K562 (cell line): ENCODE data around the gene HNRNPF. TPM values are rescaled to one million over a fixed set of nuclear protein-coding genes. Genes with fewer than 3 reads are reported as not detected.

Experiments used
- ATAC-seq: fragments of 200-7000 bp; cut with Tn5 transposase; 3 replicates; pipeline ENCODE4 v1.9.1; 2020; ENCODE audit warnings: moderate library complexity
- BruUV-seq: library from RNA; stranded (reverse); fragments of 400-500 nt; replicated peaks from 2 replicates; lab custom pipeline; 2021; lab: Mats Ljungman, UMichigan
- CTCF ChIA-PET: fragments of 300-600 bp; formaldehyde crosslinking; extraction: SDS; loops from one replicate; lab custom pipeline; 2021; ENCODE audit warnings: low intra/inter-chr PET ratio; lab: Yijun Ruan, JAX
- POLR2A ChIA-PET: fragments of 300-600, 350-650 bp; sonication (Branson Sonifier 250); formaldehyde crosslinking; extraction: SDS; loops from one replicate; lab custom pipeline; 2021; ENCODE audit warnings: antibody characterized with exemption, inconsistent platforms; lab: Yijun Ruan, JAX
- DNase-seq, 4 experiments: peaks; one replicate each; pipeline versions ENCODE4 v3.0.0 to v3.0.0-alpha.2; 2011 to 2018; ENCODE audit warnings: low spot score in 3 of 4, mixed read lengths in 3 of 4; ENCODE audit errors: extremely low read depth in 1 of 4
- FAIRE-seq: peaks from 2 replicates; lab custom pipeline; 2011; peaks lifted over from hg19 to GRCh38; lab: Jason Lieb, UNC
- H2AFZ ChIP-seq: 2 replicates; pipeline ENCODE4 v1.6.0; 2011; ENCODE audit warnings: low read depth, low read length, control low read depth, inconsistent platforms
- H3K27ac ChIP-seq: fragments of 200-600 bp; 3 replicates; pipeline ENCODE4 v1.8.0; 2011; ENCODE audit warnings: low read depth, mild to moderate bottlenecking, control low read depth, inconsistent platforms, low read length, moderate library complexity, mixed read lengths; ENCODE audit errors: extremely low read depth
- H3K27me3 ChIP-seq, 2 experiments: fragments of 300-600 bp in 1 of 2; 2 replicates in 1 of 2; 3 replicates in 1 of 2; pipeline versions ENCODE4 v1.6.0 to v1.8.0; 2011; ENCODE audit warnings: inconsistent platforms in 2 of 2, low read length in 2 of 2, mild to moderate bottlenecking in 1 of 2, mixed read lengths in 1 of 2, moderate library complexity in 1 of 2; ENCODE audit not compliant: control insufficient read depth in 2 of 2, insufficient read depth in 2 of 2
- H3K36me3 ChIP-seq: fragments of 300-600 bp; 3 replicates; pipeline ENCODE4 v1.8.0; 2011; ENCODE audit warnings: mild to moderate bottlenecking, low read length, inconsistent platforms; ENCODE audit not compliant: control insufficient read depth, insufficient read depth
- H3K4me1 ChIP-seq, 2 experiments: fragments of 200-600 bp in 1 of 2; replicated peaks in 1 of 2; 2 replicates in 1 of 2; 3 replicates in 1 of 2; pipeline versions ENCODE4 v1.5.1 to v1.8.0; 2011; ENCODE audit warnings: inconsistent platforms in 2 of 2, low read length in 2 of 2, mild to moderate bottlenecking in 1 of 2, mixed read lengths in 1 of 2, moderate library complexity in 1 of 2; ENCODE audit not compliant: control insufficient read depth in 2 of 2, insufficient read depth in 2 of 2
- H3K4me2 ChIP-seq: 2 replicates; pipeline ENCODE4 v1.6.1; 2011; ENCODE audit warnings: low read length, control low read depth, inconsistent platforms, mixed read lengths; ENCODE audit not compliant: insufficient read depth
- H3K4me3 ChIP-seq: fragments of 200-600 bp; sonication (generic), shearing (Covaris generic); 2 replicates; pipeline ENCODE4 v1.5.1; 2016; ENCODE audit warnings: control low read depth, inconsistent platforms
- H3K79me2 ChIP-seq: fragments of 200-600 bp; 3 replicates; pipeline ENCODE4 v1.8.0; 2011; ENCODE audit warnings: low read length, inconsistent platforms; ENCODE audit not compliant: control insufficient read depth, insufficient read depth
- H3K9ac ChIP-seq, 2 experiments: 2 replicates each; pipeline versions ENCODE4 v1.6.0 to v1.6.1; 2011; ENCODE audit warnings: low read depth in 2 of 2, low read length in 2 of 2, control low read depth in 1 of 2, inconsistent platforms in 1 of 2, mild to moderate bottlenecking in 1 of 2, mixed read lengths in 1 of 2; ENCODE audit not compliant: insufficient read depth in 1 of 2
- H3K9me1 ChIP-seq: one replicate; pipeline ENCODE4 v1.6.0; 2011; ENCODE audit warnings: inconsistent platforms, mild to moderate bottlenecking, low read length, moderate library complexity; ENCODE audit not compliant: control insufficient read depth, insufficient read depth
- H3K9me3 ChIP-seq: replicated peaks from 2 replicates; pipeline ENCODE4 v1.5.1; 2011; ENCODE audit warnings: low read depth, low read length, inconsistent platforms; ENCODE audit not compliant: control insufficient read depth, insufficient read depth
- H4K20me1 ChIP-seq: replicated peaks from 2 replicates; pipeline ENCODE4 v1.6.1; 2011; ENCODE audit warnings: low read length, inconsistent platforms, mixed read lengths; ENCODE audit not compliant: control insufficient read depth, insufficient read depth
- CBX8 ChIP-seq: fragments of 200-600 bp; sonication (generic); IDR thresholded peaks from 2 replicates; pipeline ENCODE4 v1.6.1; 2012; ENCODE audit warnings: borderline replicate concordance, mixed run types, low read depth, mild to moderate bottlenecking, moderate library complexity, mixed read lengths, low read length, control low read depth, inconsistent platforms; ENCODE audit not compliant: poor library complexity, severe bottlenecking; ENCODE audit errors: extremely low read depth
- CCAR2 ChIP-seq: fragments of 200-400 bp; formaldehyde crosslinking; IDR thresholded peaks from 2 replicates; pipeline ENCODE4 v1.6.1; 2017; ENCODE audit warnings: mild to moderate bottlenecking, low read depth, low read length
- CEBPG ChIP-seq, 3 experiments: fragments of 200-800 bp in 1 of 3; sonication (Bioruptor generic) in 1 of 3; sonication (generic) in 1 of 3; formaldehyde crosslinking in 1 of 3; IDR thresholded peaks in 2 of 3; conservative IDR thresholded peaks in 1 of 3; 2 replicates each; pipeline versions ENCODE4 v1.6.1 to v1.8.0; 2016 to 2022; ENCODE audit warnings: missing compliant biosample characterization in 2 of 3, missing genetic modification characterization in 2 of 3, mild to moderate bottlenecking in 1 of 3, missing genetic modification reagents in 1 of 3
- E2F3 ChIP-seq: fragments of 250-450 bp; sonication (Bioruptor Pico); IDR thresholded peaks from 2 replicates; pipeline ENCODE4 v1.4.0; 2020; ENCODE audit warnings: mild to moderate bottlenecking
- ETV1 ChIP-seq: fragments of 450-650 bp; conservative IDR thresholded peaks from 2 replicates; pipeline ENCODE4 v1.6.1; 2016; ENCODE audit warnings: missing genetic modification characterization, control low read depth, low read depth, missing compliant biosample characterization
- EZH2 ChIP-seq: IDR thresholded peaks from 2 replicates; pipeline ENCODE4 v1.6.1; 2012; ENCODE audit warnings: low read depth, mild to moderate bottlenecking, inconsistent platforms, low read length, borderline replicate concordance
- HINFP ChIP-seq: fragments of 450-650 bp; conservative IDR thresholded peaks from 2 replicates; pipeline ENCODE4 v1.6.1; 2016; ENCODE audit warnings: missing genetic modification characterization, low read depth, mild to moderate bottlenecking, control low read depth, missing compliant biosample characterization
- L3MBTL2 ChIP-seq: fragments of 450-650 bp; IDR thresholded peaks from 2 replicates; pipeline ENCODE4 v1.6.1; 2016; ENCODE audit warnings: mild to moderate bottlenecking, moderate library complexity
- MTF1 ChIP-seq: fragments of 250-450 bp; sonication (Bioruptor Pico); IDR thresholded peaks from 2 replicates; pipeline ENCODE4 v1.9.0; 2021; ENCODE audit warnings: moderate library complexity, mild to moderate bottlenecking, inconsistent platforms, borderline replicate concordance
- NFE2 ChIP-seq: IDR thresholded peaks from 2 replicates; pipeline ENCODE4 v1.6.1; 2014; ENCODE audit warnings: antibody characterized with exemption, low read depth
- NR3C1 ChIP-seq: sonication (generic); formaldehyde crosslinking; IDR thresholded peaks from 2 replicates; pipeline ENCODE4 v1.8.1; 2022; ENCODE audit warnings: missing genetic modification reagents
- RB1 ChIP-seq: fragments of 450-650 bp; IDR thresholded peaks from 2 replicates; pipeline ENCODE4 v1.6.1; 2017; ENCODE audit warnings: low read depth, mild to moderate bottlenecking
- SMARCC2 ChIP-seq: fragments of 450-650 bp; IDR thresholded peaks from 2 replicates; pipeline ENCODE4 v1.6.1; 2017; ENCODE audit warnings: antibody characterized with exemption, moderate library complexity, mild to moderate bottlenecking, low read depth
- SMC3 ChIP-seq: conservative IDR thresholded peaks from 2 replicates; pipeline ENCODE4 v1.6.1; 2011; ENCODE audit warnings: low read depth, low read length, improper control_type of control experiment; ENCODE audit not compliant: insufficient read depth
- SOX6 ChIP-seq: fragments of 450-650 bp; IDR thresholded peaks from 2 replicates; pipeline ENCODE4 v1.6.1; 2014; ENCODE audit warnings: mild to moderate bottlenecking
- THAP7 ChIP-seq: fragments of 250-450 bp; sonication (Bioruptor Pico); IDR thresholded peaks from 2 replicates; pipeline ENCODE4 v1.5.0; 2021
- XRCC5 ChIP-seq: fragments of 200-400 bp; formaldehyde crosslinking; IDR thresholded peaks from 2 replicates; pipeline ENCODE4 v1.6.1; 2017; ENCODE audit warnings: low read depth, mild to moderate bottlenecking, low read length
- ZNF311 ChIP-seq: fragments of 250-450 bp; sonication (Bioruptor Pico); IDR thresholded peaks from 2 replicates; pipeline ENCODE4 v1.4.0; 2020; ENCODE audit warnings: mild to moderate bottlenecking, moderate library complexity
- ZNF668 ChIP-seq: fragments of 250-450 bp; sonication (Bioruptor Pico); IDR thresholded peaks from 2 replicates; pipeline ENCODE4 v1.8.0; 2022; ENCODE audit warnings: mild to moderate bottlenecking, inconsistent platforms
- WGBS: fragments of 100-300 bp; shearing (Covaris generic); methylation state at CpG from one replicate; pipeline ENCODE4 v1.1.6; 2016; ENCODE audit warnings: low coverage, mixed read lengths; ENCODE audit not compliant: insufficient coverage; ENCODE audit errors: missing lambda C conversion rate; 5-methylcytosine and 5-hydroxymethylcytosine counted together
- in situ Hi-C: fragments of 300-500 bp; cut with MboI; formaldehyde crosslinking; loops from 4 replicates; pipeline ENCODE4 v1.15.0; 2018; ENCODE audit warnings: inconsistent platforms, mixed read lengths
- intact Hi-C: fragments of 100-400 bp; cut with micrococcal nuclease; formaldehyde crosslinking; loops from 2 replicates; pipeline ENCODE4 v1.14.2; 2022
- polyA plus RNA-seq, 8 experiments: library from polyadenylated mRNA; depleted of rRNA in 4 of 8; stranded (reverse) in 5 of 8; unstranded in 3 of 8; fragments of >200 nt; fragmentation: Nextera tagmentation in 2 of 8; fragmentation: Illumina TruSeq in 1 of 8; extraction: Ambion mirVana in 2 of 8; extraction: Trizol in 1 of 8; gene quantifications; 2 replicates each; pipeline versions ENCODE4 v1.2.1 to v1.2.3, GENCODE V29; 2011 to 2014; ENCODE audit warnings: inconsistent platforms in 1 of 8, missing spikeins in 1 of 8
- total RNA-seq, 7 experiments: library from RNA; depleted of rRNA in 6 of 7; stranded (reverse); fragments of >200 nt in 6 of 7; fragmentation: Illumina TruSeq in 2 of 7; extraction: Trizol in 2 of 7; gene quantifications; 2 replicates each; pipeline versions ENCODE4 v1.2.1 to v1.2.3, GENCODE V29; 2011 to 2021; ENCODE audit warnings: low replicate concordance in 1 of 7

The HNRNPF gene
- total and polyA plus RNA-seq, 9 of the 15 experiments (the other 6 are each of a cell fraction or from before 2014, with no cell fraction given) = 192 to 489 (median 416) TPM

GRCh38 chr10:43417950-43418768 lies 9.2 kb upstream of the HNRNPF start:
- 13% methylated on average over 14 of the region's 14 CpGs for WGBS
- peak; percentile 99 for TF ChIP-seq SMARCC2
- TF ChIP-seq ZNF311 (CRISPR knock-in tag) = peak; percentile 85
- TF ChIP-seq NR3C1 (CRISPR knock-in tag) = no peak
- TF ChIP-seq THAP7 (CRISPR knock-in tag) = peak; percentile 87
- TF ChIP-seq CBX8 = no peak
- no peak for TF ChIP-seq XRCC5
- TF ChIP-seq NFE2 = peak; percentile 71
- peak; percentile 82 for TF ChIP-seq CEBPG (CRISPR knock-in tag; IDR thresholded peaks at IDR 0.05)
- TF ChIP-seq CEBPG (tag; conservative IDR thresholded peaks at IDR 0.05 in 1 of 2, IDR thresholded peaks at IDR 0.05 in 1 of 2) = peak; percentile 90 to 95
- TF ChIP-seq SMC3 = no peak
- TF ChIP-seq L3MBTL2 = peak; percentile 85
- TF ChIP-seq EZH2 = peak; percentile 80; the same call in 1 of the 2 replicates
- peak; percentile 90 for TF ChIP-seq E2F3
- TF ChIP-seq HINFP (tag) = peak; percentile 76
- peak; percentile 100 for TF ChIP-seq ETV1
- TF ChIP-seq MTF1 (CRISPR knock-in tag) = peak; percentile 80; the same call in 1 of the 2 replicates
- TF ChIP-seq ZNF668 (CRISPR knock-in tag) = peak; percentile 72
- 0 out of 2 replicates have a peak, but pooled peaks have one; percentile 39 for TF ChIP-seq RB1
- TF ChIP-seq CCAR2 = no peak
- TF ChIP-seq SOX6 = peak; percentile 100

More at GRCh38 chr10:43417950-43418768, 9.2 kb upstream of the HNRNPF start:
- no peaks in the 10 kb centered on the region for H3K27me3 ChIP-seq
- no peaks in the 10 kb centered on the region for H3K9me1 ChIP-seq
- H3K27ac ChIP-seq = peak overlapping the region; percentile 91
- H3K4me1 ChIP-seq = peaks cover 45 to 67% of the 10 kb centered on the region in 2 experiments
- H3K9me3 ChIP-seq = no peaks in the 10 kb centered on the region
- no peaks in the 10 kb centered on the region for H3K36me3 ChIP-seq
- peak overlapping the region; percentile 62 for H3K4me2 ChIP-seq
- no peaks in the 10 kb centered on the region; the same call in 2 of the 3 replicates for H3K79me2 ChIP-seq
- POLR2A ChIA-PET = interaction anchor here (0.6 to 2.2 kb wide), 10 partner anchors 9 to 323 kb away, joined by 3 to 22 read pairs (median 4); partner anchors contain the start of genes HNRNPF and ZNF487
- H3K9ac ChIP-seq = peak overlapping the region; percentile 64 to 75; a peak in 3 of 4 replicates
- BruUV-seq = no TSS peak
- DNase-seq (peak; percentile 97 to 100 (median 98)), FAIRE-seq (peak; percentile 99), ATAC-seq (peak; percentile 83)
- no peak overlapping the region for H3K4me3 ChIP-seq
- intact Hi-C loops = loop anchor here (1.0 to 10.0 kb wide), 4 partner anchors 9 to 773 kb away; partner anchors contain the start of gene HNRNPF
- CTCF ChIA-PET = interaction anchor here (0.5 kb wide), 1 partner anchor 37 kb away, joined by 3 read pairs; no protein-coding TSS in a partner anchor
- in situ Hi-C loops = no loop called here
- H4K20me1 ChIP-seq = no peaks in the 10 kb centered on the region
- peak overlapping the region; percentile 17; the same call in 1 of the 2 replicates for H2AFZ ChIP-seq
